Ectodermal cell (in vitro differentiated cells): ENCODE results near the gene ZNF383.
"Not testable (repeated sequence)": the region's sequence is repeated elsewhere in the genome, so short reads cannot be mapped to it uniquely, and the experiment has no call there.

Experiments
- H3K27ac ChIP-seq: 2 replicates; pipeline ENCODE4 v1.7.0; 2013; ENCODE audit warnings: mild to moderate bottlenecking, low read depth, low read length; ENCODE audit not compliant: insufficient read depth, poor library complexity, severe bottlenecking
- H3K27me3 ChIP-seq: 2 replicates; pipeline ENCODE4 v1.7.0; 2013; ENCODE audit warnings: mild to moderate bottlenecking, low read length; ENCODE audit not compliant: insufficient read depth, control insufficient read depth, poor library complexity, severe bottlenecking
- H3K36me3 ChIP-seq: one replicate; pipeline ENCODE4 v1.7.0; 2013; ENCODE audit warnings: low read length; ENCODE audit not compliant: control insufficient read depth, insufficient read depth
- H3K4me1 ChIP-seq: one replicate; pipeline ENCODE4 v1.7.0; 2013; ENCODE audit warnings: low read length; ENCODE audit not compliant: control insufficient read depth, insufficient read depth
- H3K4me3 ChIP-seq: 2 replicates; pipeline ENCODE4 v1.7.0; 2013; ENCODE audit warnings: low read depth, low read length, control low read depth; ENCODE audit not compliant: insufficient read depth
- H3K9me3 ChIP-seq: 2 replicates; pipeline ENCODE4 v1.7.0; 2013; ENCODE audit warnings: mild to moderate bottlenecking, low read length, moderate library complexity; ENCODE audit not compliant: control insufficient read depth
- WGBS, 2 experiments: methylation state at CpG; one replicate each; pipeline ENCODE4 v1.1.7; 2013; ENCODE audit warnings: missing lambda C conversion rate in 2 of 2; 5-methylcytosine and 5-hydroxymethylcytosine counted together

ZNF383 gene

DNA sequence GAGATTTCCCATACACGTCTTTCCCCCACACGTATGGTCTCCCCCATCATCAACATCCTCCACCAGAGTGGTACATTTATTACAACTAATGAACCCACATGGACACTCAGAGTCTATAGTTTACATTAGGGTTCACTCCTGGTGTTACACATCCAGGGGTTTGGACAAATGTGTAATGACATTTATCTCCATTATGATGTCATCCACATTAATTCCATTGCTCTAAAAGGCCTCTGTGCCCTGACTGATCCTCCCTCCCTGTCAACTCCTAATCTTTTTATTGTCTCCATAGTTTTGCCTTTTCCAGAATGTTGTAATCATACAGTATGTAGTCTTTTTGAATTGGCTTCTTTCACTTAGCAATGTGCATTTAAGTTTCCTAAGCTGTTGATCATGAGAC lies 8.2 kb downstream of the ZNF383 start:
- H3K9me3 ChIP-seq = no peaks in the 10 kb centered on the region
- H3K27ac ChIP-seq = no peak overlapping the region
- H3K36me3 ChIP-seq = peaks cover 47% of the 10 kb centered on the region
- H3K27me3 ChIP-seq = no peaks in the 10 kb centered on the region
- H3K4me3 ChIP-seq = no peak overlapping the region
- 95 to 100% methylated on average over 2 of the region's 2 CpGs for WGBS, 2 experiments
- H3K4me1 ChIP-seq = no peaks in the 10 kb centered on the region

DNA sequence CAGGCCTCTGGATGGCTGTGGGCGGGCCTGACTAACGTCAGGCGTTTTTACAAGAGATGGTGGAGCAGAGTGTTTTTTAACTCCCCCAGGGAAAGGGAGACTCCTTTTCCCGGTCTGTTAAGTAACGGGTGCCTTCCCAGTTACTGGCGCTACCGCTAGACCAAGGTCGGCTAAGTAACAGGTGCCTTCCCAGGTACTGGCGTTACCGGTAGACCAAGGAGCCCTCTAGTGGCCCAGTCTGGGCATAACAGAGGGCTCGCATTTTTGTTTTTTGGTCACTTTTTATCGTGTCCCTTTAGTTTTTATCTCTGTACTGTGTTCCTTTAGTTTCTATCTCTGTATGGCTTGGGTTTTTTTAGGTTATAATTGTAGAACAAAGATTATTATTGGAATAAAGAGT lies 10.0 kb downstream of the ZNF383 start:
- H3K27me3 ChIP-seq = no peaks in the 10 kb centered on the region
- H3K4me1 ChIP-seq = no peaks in the 10 kb centered on the region
- 77 to 82% methylated on average over 12 of the region's 12 CpGs for WGBS, 2 experiments
- H3K9me3 ChIP-seq = no peaks in the 10 kb centered on the region
- no peak overlapping the region for H3K4me3 ChIP-seq
- H3K36me3 ChIP-seq = peaks cover 47% of the 10 kb centered on the region
- no peak overlapping the region for H3K27ac ChIP-seq

DNA sequence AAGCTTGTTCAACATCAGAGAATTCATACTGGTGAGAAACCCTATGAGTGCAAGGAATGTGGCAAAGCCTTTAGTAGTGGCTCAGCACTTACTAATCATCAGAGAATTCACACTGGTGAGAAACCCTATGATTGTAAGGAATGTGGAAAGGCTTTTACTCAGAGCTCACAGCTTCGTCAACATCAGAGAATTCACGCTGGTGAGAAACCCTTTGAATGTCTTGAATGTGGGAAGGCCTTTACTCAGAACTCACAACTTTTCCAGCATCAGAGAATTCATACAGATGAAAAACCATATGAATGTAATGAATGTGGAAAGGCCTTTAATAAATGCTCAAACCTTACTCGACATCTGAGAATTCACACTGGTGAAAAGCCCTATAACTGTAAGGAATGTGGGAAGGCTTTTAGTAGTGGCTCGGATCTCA lies 25.2 kb downstream of the ZNF383 start:
- no peak overlapping the region for H3K4me3 ChIP-seq
- 89% methylated on average over 3 to 4 of the region's 4 CpGs for WGBS, 2 experiments

DNA sequence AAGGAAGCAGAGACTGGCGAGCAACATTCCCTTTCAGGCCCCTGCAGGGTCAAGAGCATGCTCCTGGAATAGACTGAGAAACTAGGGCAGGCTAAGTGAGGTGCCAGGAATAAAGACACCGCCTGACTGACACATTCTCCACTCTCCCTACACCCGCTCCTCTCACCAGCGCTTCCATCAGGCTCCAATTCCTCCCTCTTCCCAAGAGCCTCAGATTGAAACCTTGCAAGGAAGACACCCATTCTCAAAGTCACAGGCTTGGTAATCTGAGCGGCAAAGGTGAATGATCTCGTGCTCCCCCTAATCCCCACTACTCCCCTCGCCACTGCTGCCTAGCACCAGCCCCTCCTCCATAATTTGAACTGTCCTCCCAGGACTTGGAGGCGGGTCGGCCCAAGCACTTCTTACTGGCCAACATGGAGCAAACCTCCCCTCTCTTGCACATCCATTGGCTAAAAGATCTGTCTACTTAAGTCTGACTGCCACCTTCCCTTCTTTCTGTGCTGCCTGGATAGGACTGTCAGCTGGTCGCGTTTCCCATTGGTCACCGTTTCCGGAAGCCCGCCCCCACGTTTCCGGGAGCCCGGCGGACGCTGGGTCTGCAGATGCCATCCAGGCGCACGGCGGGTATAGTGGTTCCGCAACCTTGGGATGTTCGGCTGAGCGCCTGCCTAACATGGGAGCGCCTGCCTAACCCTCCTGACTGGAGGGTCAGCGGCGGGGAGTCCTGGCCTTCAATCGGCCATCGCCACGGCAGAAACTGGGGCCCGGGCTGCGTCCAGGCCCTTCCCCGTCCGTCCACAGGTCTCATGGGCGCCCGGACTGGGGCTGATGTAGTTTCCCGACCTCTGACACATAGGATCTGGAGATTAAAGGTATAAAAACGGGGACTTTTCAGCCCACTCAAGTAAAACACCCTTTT lies 33.6 kb downstream of the ZNF383 start:
- WGBS, 2 experiments = 79 to 80% methylated on average over 39 of the region's 39 CpGs
- no peaks in the 10 kb centered on the region for H3K36me3 ChIP-seq
- no peak overlapping the region for H3K27ac ChIP-seq
- H3K27me3 ChIP-seq = no peaks in the 10 kb centered on the region
- no peaks in the 10 kb centered on the region for H3K4me1 ChIP-seq
- H3K4me3 ChIP-seq = no peak overlapping the region
- H3K9me3 ChIP-seq = peaks cover 2% of the 10 kb centered on the region

More for the DNA sequence above, 25.2 kb downstream of the ZNF383 start:
- Histone ChIP-seq H3K36me3 (peaks cover 44% of the 10 kb centered on the region), H3K9me3 (peaks cover 8% of the 10 kb centered on the region), H3K27me3 (no peaks in the 10 kb centered on the region), H3K27ac (no peak overlapping the region), H3K4me1 (no peaks in the 10 kb centered on the region)

DNA sequence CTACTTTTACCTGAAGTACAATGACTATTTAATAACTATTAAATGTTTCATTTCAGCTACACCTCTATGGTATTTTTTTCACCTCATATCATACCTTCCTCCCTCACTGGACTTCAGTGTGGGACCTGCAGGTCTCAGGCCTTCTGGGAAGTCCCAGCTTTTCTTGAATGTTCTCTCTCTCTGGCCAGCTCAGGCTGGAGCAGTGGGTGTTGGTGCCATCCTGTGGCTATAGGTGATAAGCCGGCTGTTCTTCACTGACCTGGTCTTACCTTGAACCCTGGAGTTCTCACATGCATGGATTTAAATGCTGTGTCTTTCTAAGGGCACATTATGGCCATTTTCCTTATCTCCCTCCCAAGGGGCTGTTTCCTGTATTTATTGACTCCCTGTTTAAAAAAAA lies 45.0 kb downstream of the ZNF383 start:
- H3K4me3 ChIP-seq, H3K9me3 ChIP-seq, H3K36me3 ChIP-seq, H3K27me3 ChIP-seq, H3K4me1 ChIP-seq, H3K27ac ChIP-seq: not testable (repeated sequence)
- no CpG with 5 or more reads among the region's 1 CpG for WGBS, 2 experiments

DNA sequence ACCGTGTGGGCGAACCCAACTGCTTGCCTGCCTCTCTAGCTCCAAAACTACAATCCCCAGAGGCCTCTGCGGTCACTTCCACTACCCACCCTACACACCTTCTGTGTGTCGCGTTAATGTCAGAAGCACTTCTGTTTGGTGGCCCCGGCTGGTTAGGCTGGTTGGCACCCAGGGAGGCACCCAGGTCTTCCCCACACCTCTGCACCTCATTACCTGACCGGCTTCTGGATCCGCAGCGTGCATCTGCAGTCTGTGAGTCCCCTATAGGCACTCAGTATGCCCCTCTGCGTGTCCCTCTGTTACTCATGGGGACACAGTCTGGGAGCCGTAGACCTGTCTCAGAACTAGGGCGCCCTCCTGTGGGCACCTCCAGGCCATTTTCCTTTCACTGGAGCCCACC lies 49.0 kb downstream of the ZNF383 start:
- not testable (repeated sequence) for H3K27me3 ChIP-seq, H3K27ac ChIP-seq, H3K9me3 ChIP-seq, H3K4me1 ChIP-seq, H3K36me3 ChIP-seq, H3K4me3 ChIP-seq
- WGBS, 2 experiments = 90 to 93% methylated on average over 6 to 9 of the region's 12 CpGs

DNA sequence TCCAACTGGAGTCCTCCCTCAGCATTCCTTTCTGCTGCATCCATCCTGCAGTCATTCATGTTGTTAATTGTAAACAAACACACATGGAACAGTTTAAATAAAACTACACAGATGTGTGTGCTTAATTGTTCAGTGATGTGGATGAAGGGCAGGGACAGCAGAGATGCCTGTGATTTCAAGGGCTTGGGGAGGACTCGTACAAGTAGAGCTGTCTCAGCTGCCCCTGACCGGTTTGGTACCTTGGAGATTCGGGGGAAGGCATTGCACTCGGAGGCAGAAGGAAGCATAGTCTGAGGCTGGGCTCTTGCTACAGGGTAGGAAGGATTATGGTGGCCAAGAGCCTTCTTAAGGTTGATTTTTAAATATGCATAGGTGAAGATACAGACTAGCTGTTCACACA lies 49.7 kb downstream of the ZNF383 start:
- not testable (repeated sequence) for H3K27ac ChIP-seq, H3K4me3 ChIP-seq, H3K36me3 ChIP-seq, H3K9me3 ChIP-seq, H3K27me3 ChIP-seq, H3K4me1 ChIP-seq
- 85 to 90% methylated on average over 4 of the region's 4 CpGs for WGBS, 2 experiments

DNA sequence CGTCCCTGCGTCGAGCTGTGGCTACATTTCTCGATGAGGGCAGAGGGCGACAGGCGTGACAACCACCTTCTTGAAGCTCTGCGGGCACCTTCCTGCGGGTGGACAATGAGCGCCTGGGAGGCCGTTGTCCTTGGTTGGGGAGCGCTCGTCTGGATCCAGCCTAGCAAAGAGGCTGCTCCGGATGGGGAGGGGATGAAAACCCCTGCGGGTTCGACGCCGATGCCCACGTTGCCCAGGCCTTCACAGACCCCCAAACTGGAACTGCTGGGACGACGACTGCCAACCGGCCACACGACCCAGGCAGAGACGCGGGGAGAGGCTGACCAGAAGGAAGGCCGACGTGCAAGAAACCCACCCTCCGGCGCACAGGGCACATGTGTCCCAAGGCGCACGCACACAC lies 62.6 kb downstream of the ZNF383 start:
- not testable (repeated sequence) for H3K36me3 ChIP-seq, H3K27me3 ChIP-seq, H3K9me3 ChIP-seq, H3K27ac ChIP-seq, H3K4me1 ChIP-seq, H3K4me3 ChIP-seq
- WGBS, 2 experiments = 90 to 92% methylated on average over 18 to 24 of the region's 30 CpGs

DNA sequence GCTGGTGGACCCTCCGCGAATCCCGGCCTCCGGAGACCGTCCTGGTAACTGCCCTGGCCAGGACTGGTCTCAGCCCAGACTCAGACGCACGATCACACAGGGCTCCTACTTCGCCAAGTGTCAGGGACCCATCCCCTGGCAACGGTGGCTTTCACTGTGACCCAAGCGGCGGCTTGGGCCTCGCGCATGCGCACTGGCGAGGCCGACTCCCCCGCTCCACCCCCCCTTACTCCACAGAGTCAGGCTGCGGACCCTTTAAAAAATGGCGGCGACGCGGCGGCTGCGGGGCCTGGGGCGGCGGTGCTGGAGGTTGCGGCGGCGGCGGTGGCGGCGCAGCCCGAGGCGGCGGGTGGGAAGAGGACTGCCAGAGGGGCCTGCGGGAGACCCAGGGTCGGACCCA lies 66.0 kb downstream of the ZNF383 start:
- 87 to 93% methylated on average over 4 to 6 of the region's 37 CpGs for WGBS, 2 experiments
- not testable (repeated sequence) for H3K4me3 ChIP-seq, H3K36me3 ChIP-seq, H3K9me3 ChIP-seq, H3K4me1 ChIP-seq, H3K27me3 ChIP-seq, H3K27ac ChIP-seq

DNA sequence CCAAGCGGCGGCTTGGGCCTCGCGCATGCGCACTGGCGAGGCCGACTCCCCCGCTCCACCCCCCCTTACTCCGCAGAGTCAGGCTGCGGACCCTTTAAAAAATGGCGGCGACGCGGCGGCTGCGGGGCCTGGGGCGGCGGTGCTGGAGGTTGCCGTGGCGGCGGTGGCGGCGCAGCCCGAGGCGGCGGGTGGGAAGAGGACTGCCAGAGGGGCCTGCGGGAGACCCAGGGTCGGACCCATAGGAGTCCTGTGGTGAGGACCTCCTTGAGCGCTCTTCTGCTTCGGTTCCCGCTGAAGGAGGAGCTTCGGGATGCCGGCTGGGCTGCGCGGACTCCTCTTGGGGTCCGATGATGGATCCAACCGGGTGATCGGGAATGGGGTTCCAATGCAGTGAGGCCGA lies 71.2 kb downstream of the ZNF383 start:
- H3K4me1 ChIP-seq, H3K36me3 ChIP-seq, H3K27ac ChIP-seq, H3K9me3 ChIP-seq, H3K27me3 ChIP-seq, H3K4me3 ChIP-seq: not testable (repeated sequence)
- WGBS, 2 experiments = 97% methylated on average over 18 to 30 of the region's 39 CpGs
